Sigmoid colon (tissue), 4 donors: ENCODE data around the gene JOSD2.

Source experiments
- CTCF ChIP-seq, 4 experiments: fragments of 450-650 bp in 3 of 4; fragments of 200-600 bp in 1 of 4; IDR thresholded peaks; one replicate each; pipeline ENCODE4 v1.5.1; 2016 to 2019; ENCODE audit warnings: antibody characterized with exemption in 4 of 4, mild to moderate bottlenecking in 3 of 4, moderate library complexity in 2 of 4
- EP300 ChIP-seq, 4 donors: sonication (generic); formaldehyde crosslinking; IDR thresholded peaks; one replicate each; pipeline ENCODE4 v1.6.1; 2017; ENCODE audit warnings: antibody characterized with exemption in 4 of 4

- TF ChIP-seq CTCF (IDR thresholded peaks at IDR 0.05) (no peak), EP300 (IDR thresholded peaks at IDR 0.05) (no peak)
These were observed 46.6 kb downstream of the JOSD2 start for GRCh38 chr19:50464348-50464747.
